Measurements from ENCODE around the gene BCL2L15.
A peak's percentile ranks its signal among the peaks of the same experiment; 100 is the strongest.
"Not testable (repeated sequence)": the region's sequence is repeated elsewhere in the genome, so short reads cannot be mapped to it uniquely, and the experiment has no call there.

Gene BCL2L15

DNA sequence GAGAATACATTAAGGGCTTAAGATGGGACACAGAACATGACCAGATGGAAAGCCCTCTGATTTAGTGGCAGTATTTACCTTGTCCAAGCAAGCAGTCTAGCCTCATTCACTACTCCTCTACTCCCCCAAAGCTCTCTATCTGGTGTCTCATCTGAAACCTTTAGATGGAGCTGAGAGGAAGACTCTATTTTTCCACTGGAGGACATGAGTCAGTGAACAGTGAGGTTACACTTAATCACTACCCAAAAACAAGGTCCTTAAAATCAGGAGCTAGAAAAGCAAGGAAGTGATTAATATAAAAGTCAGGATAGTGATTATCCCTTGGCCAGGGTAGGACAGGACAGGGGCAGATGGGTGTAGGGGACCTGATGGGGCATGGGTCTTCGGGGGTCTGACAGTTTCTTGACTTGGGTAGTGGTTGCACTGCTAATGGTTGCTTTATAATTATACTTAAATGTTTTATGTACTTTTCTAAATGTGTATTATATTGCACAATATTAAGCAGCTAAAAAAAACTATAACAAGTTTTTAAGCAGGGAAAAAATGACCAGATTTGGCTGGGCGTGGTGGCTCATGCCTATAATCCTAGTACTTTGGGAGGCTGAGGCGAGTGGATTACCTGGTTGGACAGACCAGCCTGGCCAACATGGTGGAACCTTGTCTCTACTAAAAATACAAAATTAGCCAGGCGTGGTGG is 18.8 kb downstream of the BCL2L15 start:
- DNase-seq = no peak

- peak; percentile 44 for DNase-seq
Observed at GRCh38 chr1:113861641-113862040, 25.7 kb downstream of the BCL2L15 start.

GRCh38 chr1:113860891-113861290 is 26.5 kb downstream of the BCL2L15 start:
- peak; percentile 36 for DNase-seq

DNA sequence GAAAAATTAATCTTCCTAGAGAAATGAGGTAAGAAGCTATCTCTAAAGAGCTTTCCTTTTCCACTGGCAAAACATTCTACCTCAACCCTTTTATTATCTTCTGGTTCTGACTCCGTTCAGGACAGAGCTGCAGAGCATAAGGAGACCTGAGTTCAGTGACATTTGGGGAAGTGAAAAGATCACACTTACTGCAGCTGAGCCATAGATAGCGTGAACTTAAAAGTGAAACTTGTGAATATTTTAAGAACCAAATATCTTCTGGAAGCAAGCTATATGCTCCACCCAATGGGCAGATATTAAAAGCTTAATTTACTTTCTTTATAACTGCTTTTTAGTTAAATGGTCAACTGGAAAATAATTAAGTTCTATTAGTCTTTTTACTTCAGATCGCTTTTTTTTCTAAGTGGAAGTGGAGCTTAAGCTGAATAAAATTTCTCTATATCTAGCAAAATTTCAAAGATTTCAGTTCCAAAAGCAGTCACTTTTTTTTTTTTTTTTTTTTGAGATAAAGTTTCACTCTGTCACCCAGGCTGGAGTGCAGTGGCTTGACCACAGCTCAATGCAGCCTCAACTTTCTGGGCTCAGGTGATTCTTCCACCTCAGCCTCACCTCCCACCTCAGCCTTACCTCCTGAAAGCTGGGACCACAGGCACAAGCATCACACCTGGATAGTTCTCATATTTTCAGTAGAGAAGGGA is 27.8 kb downstream of the BCL2L15 start:
- DNase-seq = peak; percentile 89

- peak; percentile 43 for DNase-seq
Observed at GRCh38 chr1:113858982-113859381, 28.4 kb downstream of the BCL2L15 start.

DNA sequence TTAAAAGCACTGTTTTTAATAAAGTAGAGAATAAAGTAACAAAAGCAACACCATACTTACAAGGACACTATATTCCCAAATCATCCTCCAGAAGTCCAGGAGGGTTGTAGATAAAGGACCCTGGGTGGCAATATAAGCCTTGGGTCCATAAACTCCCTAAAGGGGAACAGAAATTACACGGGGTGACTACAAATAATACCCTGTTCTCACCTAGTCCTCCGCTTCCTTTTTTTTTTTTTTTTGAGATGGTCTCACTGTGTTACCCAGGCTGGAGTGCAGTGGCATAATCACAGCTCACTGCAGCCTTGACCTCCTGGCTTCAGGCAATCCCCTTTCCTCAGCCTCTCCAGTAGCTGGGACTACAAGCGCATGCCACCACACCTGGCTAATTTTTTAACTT is 29.0 kb downstream of the BCL2L15 start:
- DNase-seq = no peak

DNA sequence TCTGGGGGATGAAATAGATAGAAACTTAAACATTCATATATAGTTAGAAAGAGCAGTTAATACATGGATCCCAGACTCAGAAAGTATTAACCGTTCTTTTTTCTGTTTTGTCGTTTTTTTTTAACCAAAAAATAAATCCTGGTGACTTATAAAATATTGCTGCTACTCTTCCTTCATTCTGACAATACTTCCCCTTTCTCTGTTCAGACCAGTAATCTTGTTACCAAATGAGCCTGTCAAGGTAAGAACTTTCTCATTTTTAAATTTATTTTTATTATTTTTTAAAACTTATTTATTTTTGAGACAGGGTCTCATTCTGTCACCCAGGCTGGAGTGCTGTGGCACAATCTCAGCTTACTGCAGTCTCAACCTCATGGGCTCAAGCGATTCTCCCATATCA is 29.6 kb downstream of the BCL2L15 start:
- DNase-seq = no peak

DNA sequence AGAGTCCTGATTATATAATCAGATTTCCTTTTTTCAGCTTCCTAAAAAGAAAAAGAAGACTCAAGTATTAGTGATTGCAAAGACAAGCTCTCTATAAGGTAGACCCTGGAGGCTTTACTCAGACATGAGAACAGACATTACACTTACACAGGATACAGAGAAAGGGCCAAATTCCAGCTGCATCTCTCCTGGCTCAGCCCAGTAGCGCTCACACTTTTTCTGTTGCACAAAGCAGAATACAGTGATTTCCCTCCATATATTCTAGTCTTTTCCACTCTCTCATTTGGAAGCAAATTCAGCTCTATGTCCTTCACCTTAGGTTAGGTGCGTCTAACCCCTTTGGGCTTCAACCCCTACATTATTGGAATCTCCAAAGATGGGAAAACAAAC is 31.0 kb downstream of the BCL2L15 start:
- DNase-seq = no peak

DNA sequence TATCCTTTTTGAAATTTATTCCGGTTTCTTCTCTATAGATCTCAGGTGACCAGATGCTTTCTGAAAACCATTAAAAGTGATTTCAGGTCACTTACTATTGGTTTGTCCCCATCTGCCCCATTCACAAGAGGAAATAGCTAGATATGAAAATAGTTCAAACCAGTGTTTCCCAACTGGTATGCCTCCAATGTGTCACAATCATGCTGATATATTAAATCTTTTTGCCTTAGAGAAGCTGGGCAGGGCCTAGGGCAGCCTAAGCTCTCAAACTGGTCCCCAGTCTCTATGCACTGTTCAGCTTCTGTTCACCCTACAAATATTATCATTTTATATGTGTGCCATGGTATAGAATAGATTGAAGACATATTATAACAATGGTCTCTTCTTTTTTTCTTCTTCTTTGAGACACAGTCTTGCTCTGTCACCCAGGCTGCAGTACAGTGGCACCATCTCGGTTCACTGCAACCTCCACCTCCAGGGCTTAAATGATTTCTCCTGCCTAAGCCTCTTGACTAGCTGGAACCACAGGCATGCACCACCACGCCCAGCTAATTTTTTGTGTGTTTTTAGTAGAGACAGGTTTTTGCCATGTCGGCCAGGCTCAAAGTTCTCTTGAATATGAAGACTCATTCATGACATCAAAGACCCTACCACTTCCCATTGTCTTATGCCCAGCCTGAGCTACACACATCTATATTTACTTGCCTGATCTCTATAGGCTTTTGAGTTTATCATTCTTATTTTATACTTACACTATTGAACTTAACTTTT is 31.6 kb downstream of the BCL2L15 start:
- DNase-seq = no peak

DNA sequence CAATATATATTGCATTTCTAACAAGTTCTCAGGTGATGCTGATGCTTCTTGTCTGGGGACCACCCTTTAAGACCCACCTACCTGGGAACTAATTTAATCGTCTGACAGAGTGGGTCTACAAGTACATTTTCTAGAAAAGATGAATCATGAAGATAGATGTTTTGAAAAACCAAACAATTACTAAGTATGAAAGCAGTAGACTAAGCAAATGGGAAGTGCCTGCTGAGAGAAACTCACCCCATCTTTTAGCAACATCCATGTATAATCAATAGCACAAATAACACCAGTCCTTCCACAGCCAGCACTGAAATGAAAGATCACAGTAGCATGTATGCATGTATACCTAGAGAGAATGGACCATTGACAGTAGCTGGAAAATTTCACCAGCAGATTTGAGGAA is 33.1 kb downstream of the BCL2L15 start:
- DNase-seq = no peak

DNA sequence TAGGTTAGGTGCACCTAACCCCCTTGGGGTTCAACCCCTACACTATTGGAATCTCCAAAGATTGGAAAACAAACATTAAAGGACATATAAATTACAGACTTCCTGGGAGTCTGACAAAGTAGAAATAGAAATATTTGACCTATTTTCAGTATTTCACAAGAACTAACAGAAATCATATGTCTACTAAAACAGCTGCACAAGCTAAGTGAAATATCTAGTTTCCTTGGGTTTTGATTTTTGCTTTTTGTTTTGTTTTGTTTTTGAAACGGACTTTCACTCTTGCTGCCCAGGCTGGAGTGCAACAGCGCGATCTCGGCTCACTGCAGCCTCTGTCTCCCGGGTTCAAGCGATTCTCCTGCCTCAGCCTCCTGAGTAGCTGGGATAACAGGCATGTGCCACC is 34.7 kb downstream of the BCL2L15 start:
- not testable (repeated sequence) for DNase-seq

- DNase-seq = no peak
Observed at GRCh38 chr1:113850127-113850796, 37.1 kb downstream of the BCL2L15 start.

- DNase-seq = no peak
Observed at GRCh38 chr1:113849072-113849471, 38.3 kb downstream of the BCL2L15 start.

GRCh38 chr1:113846391-113847035 is 40.9 kb downstream of the BCL2L15 start:
- peak; percentile 42 for DNase-seq

DNA sequence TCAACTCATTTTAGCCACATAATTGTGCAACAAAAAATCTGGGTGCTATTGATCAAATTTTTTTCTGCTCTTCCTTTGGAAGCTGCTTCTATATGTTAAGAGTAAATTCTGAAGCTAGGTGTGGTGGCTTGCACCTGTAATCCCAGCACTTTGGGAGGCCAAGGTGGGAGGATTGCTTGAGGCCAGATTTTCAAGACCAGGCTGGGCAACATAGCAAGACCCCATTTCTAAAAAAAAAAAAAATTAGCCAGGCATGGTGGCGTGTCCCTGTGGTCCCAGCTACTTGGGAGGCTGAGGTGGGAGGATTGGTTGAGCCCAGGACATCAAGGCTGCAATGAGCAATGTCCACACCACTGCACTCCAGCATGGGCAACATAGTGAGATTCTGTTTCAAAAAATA is 50.8 kb downstream of the BCL2L15 start:
- no peak for DNase-seq

GRCh38 chr1:113835686-113836290 is 51.6 kb downstream of the BCL2L15 start:
- DNase-seq = peak; percentile 77

GRCh38 chr1:113834716-113835115 is 52.7 kb downstream of the BCL2L15 start:
- no peak for DNase-seq

Measured in OCI-M1 (cell line).